Right hindlimb (tissue), 1 donor: ENCODE data around the gene RNF208.
A peak's percentile ranks its signal among the peaks of the same experiment; 100 is the strongest.

Source experiments
- DNase-seq: peaks from one replicate; pipeline ENCODE4 v3.0.0-alpha.2; 2018

RNF208 gene

GRCh38 chr9:137189297-137190295 lies 32.4 kb downstream of the RNF208 start:
- DNase-seq, result no peak

- DNase-seq, result peak; percentile 94
Observed at GRCh38 chr9:137188490-137189296, 33.3 kb downstream of the RNF208 start, which contains the start of the genes ANAPC2 and SSNA1. Gene ANAPC2, minus strand, starts transcription at chr9:137188560. Its CDS starts 28 bp downstream, at chr9:137188532. Gene SSNA1, plus strand, starts transcription at chr9:137188676. Its CDS starts 51 bp downstream, at chr9:137188727.

GRCh38 chr9:137188086-137188489 lies 34.0 kb downstream of the RNF208 start:
- no peak for DNase-seq

GRCh38 chr9:137187386-137187785 lies 34.7 kb downstream of the RNF208 start:
- DNase-seq, result no peak

- no peak for DNase-seq
Observed at GRCh38 chr9:137186385-137186784, 35.7 kb downstream of the RNF208 start.

- DNase-seq, result no peak
Observed at GRCh38 chr9:137185921-137186320, 36.1 kb downstream of the RNF208 start.

- DNase-seq, result no peak
Observed at GRCh38 chr9:137184881-137185660, 37.0 kb downstream of the RNF208 start.

- DNase-seq, result no peak
Observed at GRCh38 chr9:137183980-137184595, 38.0 kb downstream of the RNF208 start.

- no peak for DNase-seq
Observed at GRCh38 chr9:137182836-137183235, 39.2 kb downstream of the RNF208 start.

GRCh38 chr9:137181680-137182079 lies 40.4 kb downstream of the RNF208 start:
- DNase-seq, result no peak

GRCh38 chr9:137180491-137180890 lies 41.5 kb downstream of the RNF208 start:
- no peak for DNase-seq

GRCh38 chr9:137179761-137180160 lies 42.3 kb downstream of the RNF208 start:
- DNase-seq, result no peak

- no peak for DNase-seq
Observed at GRCh38 chr9:137178939-137179630, 43.0 kb downstream of the RNF208 start.

GRCh38 chr9:137178201-137178938 lies 43.7 kb downstream of the RNF208 start:
- DNase-seq, result no peak

GRCh38 chr9:137176302-137177182 lies 45.5 kb downstream of the RNF208 start:
- no peak for DNase-seq

- no peak for DNase-seq
Observed at GRCh38 chr9:137175345-137175961, 46.6 kb downstream of the RNF208 start.

- DNase-seq, result no peak
Observed at GRCh38 chr9:137174722-137175293, 47.2 kb downstream of the RNF208 start.

GRCh38 chr9:137173796-137174664 lies 48.0 kb downstream of the RNF208 start:
- DNase-seq, result no peak
